ENCODE data around the gene PDE8A. TPM values are rescaled to one million over a fixed set of nuclear protein-coding genes. Genes with fewer than 3 reads are reported as not detected.
A peak's percentile ranks its signal among the peaks of the same experiment; 100 is the strongest.
"Not testable (repeated sequence)": the region's sequence is repeated elsewhere in the genome, so short reads cannot be mapped to it uniquely, and the experiment has no call there.

Gene PDE8A
- total RNA-seq, 1 donor from 2014 or later: 13.5 TPM

- no peak for ATAC-seq (ENCODE audit: poor library complexity)
- intact Hi-C loops (cut with DNase I): no loop called here
- DNase-seq: no peak
Observed at GRCh38 chr15:85006201-85006600, 24.5 kb downstream of the PDE8A start.

- DNase-seq (no peak), ATAC-seq (ENCODE audit: poor library complexity) (no peak)
- intact Hi-C loops (cut with DNase I): no loop called here
Observed at GRCh38 chr15:85006655-85007054, 25.0 kb downstream of the PDE8A start.

- DNase-seq (no peak), ATAC-seq (ENCODE audit: poor library complexity) (no peak)
- intact Hi-C loops (cut with DNase I): no loop called here
Observed at GRCh38 chr15:85007137-85007536, 25.5 kb downstream of the PDE8A start.

GRCh38 chr15:85007741-85008397 lies 26.2 kb downstream of the PDE8A start:
- ATAC-seq (ENCODE audit: poor library complexity) (no peak), DNase-seq (no peak)
- intact Hi-C loops (cut with DNase I): no loop called here

GRCh38 chr15:85008474-85009260 lies 27.0 kb downstream of the PDE8A start:
- intact Hi-C loops (cut with DNase I): no loop called here
- DNase-seq: no peak
- ATAC-seq (ENCODE audit: poor library complexity): no peak

GRCh38 chr15:85009435-85009834 lies 27.8 kb downstream of the PDE8A start:
- ATAC-seq (ENCODE audit: poor library complexity): no peak
- intact Hi-C loops (cut with DNase I): no loop called here
- no peak for DNase-seq

GRCh38 chr15:85010071-85010385 lies 28.4 kb downstream of the PDE8A start:
- intact Hi-C loops (cut with DNase I): no loop called here

GRCh38 chr15:85010386-85011159 lies 28.9 kb downstream of the PDE8A start:
- ATAC-seq (ENCODE audit: poor library complexity): peak; percentile 77
- intact Hi-C loops (cut with DNase I): no loop called here

More at GRCh38 chr15:85010071-85010385, 28.4 kb downstream of the PDE8A start:
- ATAC-seq (ENCODE audit: poor library complexity) (no peak), DNase-seq (no peak)

GRCh38 chr15:85011160-85011571 lies 29.5 kb downstream of the PDE8A start:
- DNase-seq (no peak), ATAC-seq (ENCODE audit: poor library complexity) (peak; percentile 14)
- intact Hi-C loops (cut with DNase I): no loop called here

More at GRCh38 chr15:85010386-85011159, 28.9 kb downstream of the PDE8A start:
- no peak for DNase-seq

GRCh38 chr15:85011724-85012123 lies 30.1 kb downstream of the PDE8A start:
- DNase-seq; intact Hi-C loops (cut with DNase I); ATAC-seq (ENCODE audit: poor library complexity): not testable (repeated sequence)

- DNase-seq (no peak), ATAC-seq (ENCODE audit: poor library complexity) (no peak)
- intact Hi-C loops (cut with DNase I): no loop called here
Observed at GRCh38 chr15:85013785-85014184, 32.1 kb downstream of the PDE8A start.

GRCh38 chr15:85014932-85015331 lies 33.3 kb downstream of the PDE8A start:
- ATAC-seq (ENCODE audit: poor library complexity) (no peak), DNase-seq (no peak)
- intact Hi-C loops (cut with DNase I): no loop called here

GRCh38 chr15:85016275-85016674 lies 34.6 kb downstream of the PDE8A start:
- intact Hi-C loops (cut with DNase I): no loop called here

GRCh38 chr15:85019815-85020590 lies 38.3 kb downstream of the PDE8A start:
- intact Hi-C loops (cut with DNase I): no loop called here
- no peak for ATAC-seq (ENCODE audit: poor library complexity)
- no peak for DNase-seq

More at GRCh38 chr15:85016275-85016674, 34.6 kb downstream of the PDE8A start:
- ATAC-seq (ENCODE audit: poor library complexity): no peak
- no peak for DNase-seq

- intact Hi-C loops (cut with DNase I): no loop called here
- ATAC-seq (ENCODE audit: poor library complexity): no peak
- DNase-seq: no peak
Observed at GRCh38 chr15:85021409-85021808, 39.8 kb downstream of the PDE8A start.

- no peak for ATAC-seq (ENCODE audit: poor library complexity)
- DNase-seq: no peak
- intact Hi-C loops (cut with DNase I): no loop called here
Observed at GRCh38 chr15:85022860-85023403, 41.3 kb downstream of the PDE8A start.

GRCh38 chr15:85024003-85024402 lies 42.3 kb downstream of the PDE8A start:
- ATAC-seq (ENCODE audit: poor library complexity) (no peak), DNase-seq (no peak)
- intact Hi-C loops (cut with DNase I): no loop called here

GRCh38 chr15:85024509-85025336 lies 43.1 kb downstream of the PDE8A start:
- no peak for ATAC-seq (ENCODE audit: poor library complexity)
- intact Hi-C loops (cut with DNase I): loop anchor here (5.0 kb wide), 1 partner anchor 42 kb away; the partner anchor contains the start of gene PDE8A
- DNase-seq: no peak
